Measurements from ENCODE around the gene DNMT3A.

DNA sequence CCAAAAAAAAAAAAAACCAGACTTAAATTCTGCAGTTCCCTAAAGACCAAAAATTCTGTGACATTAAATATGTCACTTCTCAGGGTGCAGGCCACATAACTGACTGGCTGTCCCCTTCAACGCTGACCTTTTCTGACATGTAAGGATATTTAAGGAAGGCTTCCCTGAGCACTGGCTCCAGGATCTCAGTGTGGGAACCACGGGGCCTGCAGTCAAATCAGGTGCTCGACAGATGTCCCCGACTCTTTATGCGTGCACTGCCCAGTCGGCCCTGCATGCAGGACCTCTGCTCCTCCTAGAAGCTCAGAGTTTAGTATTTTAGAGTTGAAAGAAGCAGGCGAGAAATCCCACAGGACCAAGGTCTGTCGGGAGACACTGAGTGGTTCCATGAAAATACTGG lies 104.0 kb downstream of the DNMT3A start:
- no peak for TF ChIP-seq CTCF (IDR thresholded peaks at IDR 0.05; ENCODE audit: borderline replicate concordance, extremely low read depth, low read length, poor library complexity, severe bottlenecking)
- TF ChIP-seq EZH2 (IDR thresholded peaks at IDR 0.05; ENCODE audit: borderline replicate concordance, low read depth, low read length, severe bottlenecking), result no peak

Measured in DND-41 (cell line).